GM23248 (cell line): ENCODE data around the gene ERC1. TPM values are rescaled to one million over a fixed set of nuclear protein-coding genes. Genes with fewer than 3 reads are reported as not detected.
"Not testable (repeated sequence)": the region's sequence is repeated elsewhere in the genome, so short reads cannot be mapped to it uniquely, and the experiment has no call there.

Experiments
- DNase-seq: peaks from one replicate; pipeline ENCODE4 v3.0.0-alpha.2; 2015
- H2AFZ ChIP-seq: fragments of 200-600 bp; sonication (generic); 2 replicates; pipeline ENCODE4 v1.6.1; 2016; ENCODE audit warnings: antibody characterized with exemption
- H3F3A ChIP-seq: fragments of 200-600 bp; sonication (generic); 2 replicates; pipeline ENCODE4 v1.6.1; 2016; ENCODE audit warnings: mild to moderate bottlenecking, antibody characterized with exemption, mixed run types; ENCODE audit not compliant: insufficient read depth
- H3K27ac ChIP-seq: fragments of 200-600 bp; sonication (generic); 2 replicates; pipeline ENCODE4 v1.5.1; 2016; ENCODE audit warnings: mild to moderate bottlenecking
- H3K27me3 ChIP-seq: fragments of 200-600 bp; sonication (generic); replicated peaks from 2 replicates; pipeline ENCODE4 v1.6.1; 2016; ENCODE audit warnings: mild to moderate bottlenecking; ENCODE audit not compliant: insufficient read depth
- H3K36me3 ChIP-seq: fragments of 200-600 bp; sonication (generic); 2 replicates; pipeline ENCODE4 v1.6.1; 2016; ENCODE audit warnings: low read depth, mild to moderate bottlenecking
- H3K4me1 ChIP-seq: fragments of 200-600 bp; sonication (generic); 2 replicates; pipeline ENCODE4 v1.6.1; 2016; ENCODE audit warnings: mild to moderate bottlenecking; ENCODE audit not compliant: insufficient read depth
- H3K4me2 ChIP-seq: fragments of 200-600 bp; sonication (generic); one replicate; pipeline ENCODE4 v1.6.1; 2016; ENCODE audit warnings: mild to moderate bottlenecking; ENCODE audit not compliant: unreplicated experiment
- H3K4me3 ChIP-seq: fragments of 200-600 bp; sonication (generic); 2 replicates; pipeline ENCODE4 v1.5.1; 2016; ENCODE audit warnings: mild to moderate bottlenecking
- H3K79me2 ChIP-seq: fragments of 200-600 bp; sonication (generic); 2 replicates; pipeline ENCODE4 v1.6.1; 2016; ENCODE audit warnings: mild to moderate bottlenecking; ENCODE audit not compliant: insufficient read depth
- H3K9ac ChIP-seq: fragments of 200-600 bp; sonication (generic); 2 replicates; pipeline ENCODE4 v1.6.1; 2016; ENCODE audit warnings: mild to moderate bottlenecking
- H3K9me2 ChIP-seq: fragments of 200-600 bp; sonication (generic); 2 replicates; pipeline ENCODE4 v1.6.1; 2016; ENCODE audit warnings: mixed run types, mild to moderate bottlenecking, moderate library complexity; ENCODE audit not compliant: insufficient read depth
- H3K9me3 ChIP-seq: fragments of 200-600 bp; sonication (generic); one replicate; pipeline ENCODE4 v1.6.1; 2017; ENCODE audit warnings: low read depth
- H4K20me1 ChIP-seq: fragments of 200-600 bp; sonication (generic); 2 replicates; pipeline ENCODE4 v1.6.0; 2016; ENCODE audit not compliant: insufficient read depth
- EZH2 ChIP-seq: fragments of 200-600 bp; sonication (generic); IDR thresholded peaks from 2 replicates; pipeline ENCODE4 v1.6.1; 2018; ENCODE audit warnings: antibody characterized with exemption, mild to moderate bottlenecking; ENCODE audit not compliant: insufficient read depth, poor library complexity, severe bottlenecking
- EZH2phosphoT487 ChIP-seq: fragments of 200-600 bp; sonication (generic); IDR thresholded peaks from 2 replicates; pipeline ENCODE4 v1.6.1; 2018; ENCODE audit warnings: antibody characterized with exemption, moderate library complexity, mild to moderate bottlenecking, low read depth; ENCODE audit not compliant: insufficient read depth
- WGBS, 2 experiments: methylation state at CpG; one replicate each; pipeline ENCODE4 v1.1.6; 2015 to 2017; ENCODE audit warnings: low lambda C conversion rate in 2 of 2, low coverage in 1 of 2; ENCODE audit errors: missing lambda C conversion rate in 2 of 2; 5-methylcytosine and 5-hydroxymethylcytosine counted together
- in situ Hi-C: fragments of 300-500 bp; cut with MboI; formaldehyde crosslinking; loops from 2 replicates; pipeline ENCODE4 v1.15.0; 2020
- polyA plus RNA-seq: library from polyadenylated mRNA; unstranded; fragments of >200 nt; fragmentation: Nextera tagmentation; extraction: Ambion mirVana; gene quantifications from 2 replicates; pipeline ENCODE4 v1.2.1, GENCODE V29; 2016
- total RNA-seq: library from RNA; depleted of rRNA; stranded (reverse); fragments of >200 nt; shearing (Covaris generic); gene quantifications from 2 replicates; pipeline ENCODE4 v1.2.3, GENCODE V29; 2014

The ERC1 gene
- total and polyA plus RNA-seq, 2 experiments from 2014 or later, result 21.5 to 23.3 TPM

DNA sequence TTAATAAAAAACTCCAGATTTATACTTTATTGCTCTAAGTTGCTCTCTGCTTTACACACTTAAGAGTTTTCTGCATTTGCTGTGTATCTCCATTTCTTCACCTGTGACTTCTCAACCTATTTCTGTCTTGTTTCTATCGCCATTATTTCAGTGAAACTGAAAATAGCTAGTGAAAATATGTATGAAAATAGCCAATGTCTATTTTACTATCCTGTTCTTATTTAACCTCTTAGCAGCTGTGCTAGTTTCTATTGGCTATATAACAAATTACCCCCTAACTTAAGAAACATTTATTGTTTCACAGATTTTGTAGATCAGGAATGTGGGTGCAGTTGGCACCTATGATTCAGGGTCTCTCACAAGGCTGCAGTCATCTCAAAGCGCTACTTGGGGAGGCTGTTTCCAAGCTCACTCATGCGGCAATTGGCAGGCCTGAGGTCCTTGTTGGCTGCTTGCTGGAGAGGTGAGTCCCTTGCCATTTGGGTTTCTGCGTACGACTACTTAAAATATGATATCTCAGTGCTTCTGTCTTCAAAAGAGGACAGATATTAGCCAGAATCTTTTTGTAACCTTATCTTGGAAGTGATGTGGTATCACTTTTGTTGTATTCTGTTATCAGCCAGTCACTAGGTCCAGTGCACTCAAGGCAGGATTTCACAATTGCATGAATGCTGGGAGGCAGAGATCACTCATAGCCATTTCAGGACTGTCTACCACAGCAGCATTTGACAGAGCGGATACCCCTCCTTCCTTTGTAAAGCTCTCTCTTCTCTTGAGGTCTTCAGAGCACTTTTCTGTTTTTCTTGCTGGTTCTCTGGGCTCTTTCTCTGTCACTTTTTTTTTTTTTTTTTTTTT, 7.2 kb downstream of the ERC1 start:
- no peaks in the 10 kb centered on the region for H3K9me3 ChIP-seq
- peaks cover 94% of the 10 kb centered on the region for H3K79me2 ChIP-seq
- no peak for DNase-seq
- H2AFZ ChIP-seq, result no peak overlapping the region
- no peaks in the 10 kb centered on the region for H3K36me3 ChIP-seq
- no peaks in the 10 kb centered on the region for H3K9me2 ChIP-seq
- peaks cover 15% of the 10 kb centered on the region for H3K4me1 ChIP-seq
- no peak overlapping the region for H3K9ac ChIP-seq
- no peak overlapping the region for H3K4me3 ChIP-seq
- H3K4me2 ChIP-seq, result no peak overlapping the region
- H3K27me3 ChIP-seq, result no peaks in the 10 kb centered on the region
- peaks cover 33% of the 10 kb centered on the region for H3F3A ChIP-seq
- no peak for TF ChIP-seq EZH2phosphoT487
- TF ChIP-seq EZH2, result no peak
- H3K27ac ChIP-seq, result no peak overlapping the region
- 0 out of 2 replicates have a peak, but pooled peaks cover 5% of the 10 kb centered on the region for H4K20me1 ChIP-seq
- in situ Hi-C loops, result no loop called here
- 93 to 96% methylated on average over 6 of the region's 6 CpGs for WGBS, 2 experiments

DNA sequence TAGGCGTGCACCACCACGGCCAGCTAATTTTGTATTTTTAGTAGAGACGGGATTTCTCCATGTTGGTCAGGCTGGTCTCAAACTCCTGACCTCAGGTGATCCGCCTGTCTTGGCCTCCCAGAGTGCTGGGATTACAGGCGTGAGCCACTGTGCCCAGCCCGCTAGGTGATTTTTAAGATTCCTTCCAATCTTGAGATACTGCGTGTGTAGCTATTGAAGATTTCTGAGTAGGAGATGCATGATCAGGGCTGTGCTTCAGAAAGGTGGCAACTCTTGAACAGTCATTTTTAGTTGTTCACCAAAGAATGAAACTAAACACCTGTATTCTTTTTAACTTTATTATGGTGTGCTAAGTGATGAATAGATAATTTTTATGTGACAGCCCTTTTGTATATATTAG, 8.7 kb downstream of the ERC1 start:
- in situ Hi-C loops, H3K36me3 ChIP-seq, H3K27me3 ChIP-seq, H3K9ac ChIP-seq, H3K4me1 ChIP-seq, H3K4me2 ChIP-seq, H2AFZ ChIP-seq, H3K4me3 ChIP-seq, H4K20me1 ChIP-seq, H3K27ac ChIP-seq, H3K9me3 ChIP-seq, H3K9me2 ChIP-seq, DNase-seq: not testable (repeated sequence)
- H3F3A ChIP-seq, result peaks cover 28% of the 10 kb centered on the region
- peaks cover 94% of the 10 kb centered on the region for H3K79me2 ChIP-seq
- WGBS, 2 experiments, result 92 to 94% methylated on average over 6 to 7 of the region's 7 CpGs

DNA sequence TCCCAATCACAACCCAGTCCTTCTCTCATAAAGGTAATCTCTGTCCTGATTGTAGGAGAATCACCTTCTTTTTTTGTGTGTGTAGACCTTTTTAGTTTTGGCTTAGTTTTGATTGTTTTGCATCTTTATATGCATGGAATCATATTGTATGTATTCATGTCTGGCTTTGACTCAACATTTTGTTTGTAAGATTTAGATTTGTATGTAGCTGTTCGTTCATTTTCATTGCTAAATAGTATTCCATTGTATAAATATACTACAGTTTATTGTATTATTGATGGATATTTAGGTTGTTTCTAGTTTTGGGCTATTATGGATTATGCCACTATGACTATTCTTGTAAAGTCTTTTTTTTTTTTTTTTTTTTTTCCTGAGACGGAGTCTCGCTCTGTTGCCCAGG, 10.5 kb downstream of the ERC1 start:
- no peak overlapping the region for H2AFZ ChIP-seq
- no peak overlapping the region for H3K9ac ChIP-seq
- TF ChIP-seq EZH2, result no peak
- TF ChIP-seq EZH2phosphoT487, result no peak
- H3K9me2 ChIP-seq, result no peaks in the 10 kb centered on the region
- H3K79me2 ChIP-seq, result peaks cover 100% of the 10 kb centered on the region
- 97 to 98% methylated on average over 1 to 3 of the region's 3 CpGs for WGBS, 2 experiments
- H3K36me3 ChIP-seq, result no peaks in the 10 kb centered on the region
- DNase-seq, result no peak
- no peak overlapping the region for H3K4me2 ChIP-seq
- H3K9me3 ChIP-seq, result no peaks in the 10 kb centered on the region
- in situ Hi-C loops, result no loop called here
- no peak overlapping the region for H3K4me3 ChIP-seq
- no peak overlapping the region for H3K27ac ChIP-seq
- no peaks in the 10 kb centered on the region for H3K27me3 ChIP-seq
- 0 out of 2 replicates have a peak, but pooled peaks cover 5% of the 10 kb centered on the region for H4K20me1 ChIP-seq
- no peaks in the 10 kb centered on the region for H3K4me1 ChIP-seq
- H3F3A ChIP-seq, result peaks cover 11% of the 10 kb centered on the region

DNA sequence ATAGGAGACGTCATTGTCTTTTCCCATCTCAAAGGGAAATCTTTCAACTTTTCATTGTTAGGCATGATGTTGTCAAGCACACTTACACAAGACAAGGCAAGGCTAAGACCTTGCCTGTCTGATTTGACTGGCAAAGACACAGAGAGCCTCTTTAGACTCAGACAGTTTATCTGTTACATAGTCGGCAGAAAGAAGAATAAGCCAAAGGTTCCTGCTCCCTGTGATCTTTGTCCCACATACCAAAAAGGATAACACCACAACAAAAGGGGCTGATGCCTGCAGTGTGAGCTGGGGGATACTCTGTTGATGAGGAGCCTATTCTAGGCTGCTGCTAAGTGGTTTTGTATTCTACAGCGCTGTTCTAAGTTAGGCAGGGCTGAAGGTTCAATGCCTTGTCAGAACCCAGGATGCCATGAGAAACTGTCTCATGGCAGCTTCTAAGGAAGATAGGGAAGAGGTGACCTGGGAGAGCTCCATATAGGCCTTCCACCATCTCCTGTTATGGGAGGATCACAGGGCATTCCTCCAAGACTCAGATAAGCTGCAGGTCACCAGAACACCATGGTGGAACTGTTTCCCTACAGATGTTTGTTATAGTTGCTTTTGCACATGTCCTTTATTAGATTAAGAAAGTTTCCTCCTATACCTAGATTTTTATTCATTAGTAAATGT, 12.7 kb downstream of the ERC1 start:
- no peak overlapping the region for H3K27ac ChIP-seq
- peaks cover 100% of the 10 kb centered on the region for H3K79me2 ChIP-seq
- in situ Hi-C loops, result no loop called here
- H3K4me1 ChIP-seq, result no peaks in the 10 kb centered on the region
- H3K4me3 ChIP-seq, result no peak overlapping the region
- WGBS, 2 experiments, result 93 to 98% methylated on average over 3 of the region's 3 CpGs
- no peak overlapping the region for H2AFZ ChIP-seq
- no peak for TF ChIP-seq EZH2
- DNase-seq, result no peak
- H3K9me3 ChIP-seq, result no peaks in the 10 kb centered on the region
- H3K4me2 ChIP-seq, result no peak overlapping the region
- H4K20me1 ChIP-seq, result no peaks in the 10 kb centered on the region
- no peaks in the 10 kb centered on the region for H3K27me3 ChIP-seq
- H3K9me2 ChIP-seq, result no peaks in the 10 kb centered on the region
- no peak overlapping the region for H3K9ac ChIP-seq
- H3F3A ChIP-seq, result no peaks in the 10 kb centered on the region
- H3K36me3 ChIP-seq, result no peaks in the 10 kb centered on the region
